ENCODE data around the gene UBE2J2. TPM values are rescaled to one million over a fixed set of nuclear protein-coding genes. Genes with fewer than 3 reads are reported as not detected.

Gene UBE2J2
- total RNA-seq: 50.0 and 53.1 TPM in 2 replicates

GRCh38 chr1:1273512-1274298, at the start of gene UBE2J2:
TSS of gene UBE2J2 (minus strand) at chr1:1273854. CDS start at chr1:1267992, 5,862 bp downstream.

GRCh38 chr1:1307923-1308755, 34.5 kb upstream of the UBE2J2 start, which contains the start of the genes ACAP3 and PUSL1:
TSS of gene ACAP3 (minus strand) at chr1:1307930. CDS start at chr1:1307815, 115 bp downstream.
TSS of gene PUSL1 (plus strand) at chr1:1308597. CDS start at chr1:1308644, 47 bp downstream.

GRCh38 chr1:1246577-1247340, 26.9 kb downstream of the UBE2J2 start, which contains the start of gene C1QTNF12:
TSS of gene C1QTNF12 (minus strand) at chr1:1246722. CDS start at chr1:1246690, 32 bp downstream.

DNA sequence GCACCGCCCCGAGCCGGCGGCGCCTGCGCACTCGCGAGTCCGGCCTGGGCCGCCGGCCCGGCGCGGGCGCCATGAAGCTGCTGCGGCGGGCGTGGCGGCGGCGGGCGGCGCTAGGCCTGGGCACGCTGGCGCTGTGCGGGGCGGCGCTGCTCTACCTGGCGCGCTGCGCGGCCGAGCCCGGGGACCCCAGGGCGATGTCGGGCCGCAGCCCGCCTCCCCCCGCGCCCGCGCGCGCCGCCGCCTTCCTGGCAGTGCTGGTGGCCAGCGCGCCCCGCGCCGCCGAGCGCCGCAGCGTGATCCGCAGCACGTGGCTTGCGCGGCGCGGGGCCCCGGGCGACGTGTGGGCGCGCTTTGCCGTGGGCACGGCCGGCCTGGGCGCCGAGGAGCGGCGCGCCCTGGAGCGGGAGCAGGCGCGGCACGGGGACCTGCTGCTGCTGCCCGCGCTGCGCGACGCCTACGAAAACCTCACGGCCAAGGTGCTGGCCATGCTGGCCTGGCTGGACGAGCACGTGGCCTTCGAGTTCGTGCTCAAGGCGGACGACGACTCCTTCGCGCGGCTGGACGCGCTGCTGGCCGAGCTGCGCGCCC, 41.4 kb downstream of the UBE2J2 start, which contains the start of gene B3GALT6:
TSS of gene B3GALT6 (plus strand) at position 30 of the 588 bp plus-strand sequence. CDS start at position 72, 42 bp downstream.

GRCh38 chr1:1231400-1232207, 42.0 kb downstream of the UBE2J2 start, which contains the start of gene SDF4:
TSS of gene SDF4 (minus strand) at chr1:1232001. CDS start at chr1:1228772, 3,229 bp downstream.

GRCh38 chr1:1213345-1214265, 60.0 kb downstream of the UBE2J2 start, which contains the start of gene TNFRSF4:
TSS of gene TNFRSF4 (minus strand) at chr1:1214153. CDS start at chr1:1214127, 26 bp downstream.

GRCh38 chr1:1206376-1206965, 67.2 kb downstream of the UBE2J2 start, which contains the start of gene TNFRSF18:
TSS of gene TNFRSF18 (minus strand) at chr1:1206592. CDS start at chr1:1206571, 21 bp downstream.

Small RNA genes lying within 50 kb of the gene (small RNA-seq; reads per million reads assigned to genes)
- gene MIR6726: not detected

Other genes with a start within 250 kb of the UBE2J2 start
- not detected in 2 replicates for gene RNF223, start 199.5 kb downstream of the UBE2J2 start, total RNA-seq
- gene C1orf159, start 157.8 kb downstream of the UBE2J2 start, total RNA-seq: 8.6 and 11.8 TPM in 2 replicates
- gene TTLL10, start 100.0 kb downstream of the UBE2J2 start, total RNA-seq: not detected in 2 replicates
- gene TNFRSF18, start 67.3 kb downstream of the UBE2J2 start, total RNA-seq: not detected in 2 replicates
- 0.57 and 0.93 TPM in 2 replicates for gene TNFRSF4, start 59.7 kb downstream of the UBE2J2 start, total RNA-seq
- 91.1 and 105 TPM in 2 replicates for gene SDF4, start 41.9 kb downstream of the UBE2J2 start, total RNA-seq
- gene B3GALT6, start 41.6 kb downstream of the UBE2J2 start, total RNA-seq: 20.5 and 27.3 TPM in 2 replicates
- gene C1QTNF12, start 27.1 kb downstream of the UBE2J2 start, total RNA-seq: 1.1 TPM in 1 of 2 replicates, not detected in the other
- gene SCNN1D, start 6.6 kb upstream of the UBE2J2 start, total RNA-seq: 0.66 and 0.93 TPM in 2 replicates
- gene ACAP3, start 34.1 kb upstream of the UBE2J2 start, total RNA-seq: 19.7 and 22.7 TPM in 2 replicates
- 21.0 and 22.9 TPM in 2 replicates for gene PUSL1, start 34.7 kb upstream of the UBE2J2 start, total RNA-seq
- 64.1 and 71.4 TPM in 2 replicates for gene INTS11, start 50.8 kb upstream of the UBE2J2 start, total RNA-seq
- gene CPTP, start 50.9 kb upstream of the UBE2J2 start, total RNA-seq: 15.6 and 21.5 TPM in 2 replicates
- 0.13 and 0.22 TPM in 2 replicates for gene TAS1R3, start 57.4 kb upstream of the UBE2J2 start, total RNA-seq
- gene DVL1, start 75.6 kb upstream of the UBE2J2 start, total RNA-seq: 28.9 and 38.4 TPM in 2 replicates
- 0.80 and 1.2 TPM in 2 replicates for gene MXRA8, start 84.7 kb upstream of the UBE2J2 start, total RNA-seq
- 94.9 and 99.4 TPM in 2 replicates for gene AURKAIP1, start 101.4 kb upstream of the UBE2J2 start, total RNA-seq
- gene CCNL2, start 125.5 kb upstream of the UBE2J2 start, total RNA-seq: 140 and 162 TPM in 2 replicates
- gene MRPL20, start 133.4 kb upstream of the UBE2J2 start, total RNA-seq: 100 and 116 TPM in 2 replicates
- 0.07 and 0.13 TPM in 2 replicates for gene ANKRD65, start 147.4 kb upstream of the UBE2J2 start, total RNA-seq
- 1.3 and 2.9 TPM in 2 replicates for gene VWA1, start 161.8 kb upstream of the UBE2J2 start, total RNA-seq
- not detected in 2 replicates for gene ATAD3C, start 175.8 kb upstream of the UBE2J2 start, total RNA-seq
- gene ATAD3B, start 197.9 kb upstream of the UBE2J2 start, total RNA-seq: 33.0 and 38.4 TPM in 2 replicates
- gene ATAD3A, start 238.3 kb upstream of the UBE2J2 start, total RNA-seq: 46.1 TPM in 2 replicates

Measured in thoracic aorta endothelial cell (primary cell).